Vagina (tissue), 2 donors: Measurements from ENCODE around the gene SLX4. TPM values are rescaled to one million over a fixed set of nuclear protein-coding genes. Genes with fewer than 3 reads are reported as not detected.

Experiments used
- DNase-seq, 2 donors: peaks; one replicate each; pipeline ENCODE4 v3.0.0-alpha.2; 2017; ENCODE audit errors: extremely low spot score in 2 of 2
- H3K27ac ChIP-seq: fragments of 200-600 bp; sonication (generic); one replicate; pipeline ENCODE4 v1.5.1; 2019
- H3K27me3 ChIP-seq: fragments of 200-600 bp; sonication (generic); one replicate; pipeline ENCODE4 v1.5.1; 2019
- H3K36me3 ChIP-seq, 2 donors: fragments of 200-600 bp; sonication (generic); one replicate each; pipeline ENCODE4 v1.5.1; 2017 to 2019
- H3K4me1 ChIP-seq: fragments of 200-600 bp; sonication (generic); one replicate; pipeline ENCODE4 v1.5.1; 2019
- H3K4me3 ChIP-seq, 2 donors: fragments of 200-600 bp; sonication (generic); 1 replicate in 1 of 2; 2 replicates in 1 of 2; pipeline ENCODE4 v1.5.1; 2016 to 2019
- H3K9me3 ChIP-seq: fragments of 200-600 bp; sonication (generic); one replicate; pipeline ENCODE4 v1.5.1; 2019
- POLR2A ChIP-seq, 2 donors: fragments of 450-650 bp; IDR thresholded peaks; one replicate each; pipeline ENCODE4 v1.6.1; 2017; ENCODE audit warnings: antibody characterized with exemption in 2 of 2, mild to moderate bottlenecking in 2 of 2, moderate library complexity in 2 of 2
- POLR2AphosphoS5 ChIP-seq, 2 donors: sonication (generic); formaldehyde crosslinking; IDR thresholded peaks; one replicate each; pipeline ENCODE4 v1.9.0; 2017; ENCODE audit warnings: antibody characterized with exemption in 2 of 2, mild to moderate bottlenecking in 2 of 2, low read depth in 1 of 2; ENCODE audit not compliant: insufficient read depth in 1 of 2
- intact Hi-C: fragments of 100-400 bp; cut with DNase I; formaldehyde crosslinking; loops from one replicate; pipeline ENCODE4 v1.15.1; 2023
- total RNA-seq: library from RNA; depleted of rRNA; stranded (reverse); fragments of >200 nt; gene quantifications from one replicate; pipeline ENCODE4 v1.2.3, GENCODE V29; 2016
- TF ChIP-seq, protein P1 (sequence below), 3 experiments: fragments of 450-650 bp in 2 of 3; fragments of 200-600 bp in 1 of 3; sonication (generic) in 1 of 3; IDR thresholded peaks; one replicate each; pipeline ENCODE4 v1.5.1; 2017 to 2019; ENCODE audit warnings: antibody characterized with exemption in 3 of 3, mild to moderate bottlenecking in 2 of 3, moderate library complexity in 2 of 3

Gene SLX4
- total RNA-seq, 1 donor from 2014 or later = 3.9 TPM

DNA sequence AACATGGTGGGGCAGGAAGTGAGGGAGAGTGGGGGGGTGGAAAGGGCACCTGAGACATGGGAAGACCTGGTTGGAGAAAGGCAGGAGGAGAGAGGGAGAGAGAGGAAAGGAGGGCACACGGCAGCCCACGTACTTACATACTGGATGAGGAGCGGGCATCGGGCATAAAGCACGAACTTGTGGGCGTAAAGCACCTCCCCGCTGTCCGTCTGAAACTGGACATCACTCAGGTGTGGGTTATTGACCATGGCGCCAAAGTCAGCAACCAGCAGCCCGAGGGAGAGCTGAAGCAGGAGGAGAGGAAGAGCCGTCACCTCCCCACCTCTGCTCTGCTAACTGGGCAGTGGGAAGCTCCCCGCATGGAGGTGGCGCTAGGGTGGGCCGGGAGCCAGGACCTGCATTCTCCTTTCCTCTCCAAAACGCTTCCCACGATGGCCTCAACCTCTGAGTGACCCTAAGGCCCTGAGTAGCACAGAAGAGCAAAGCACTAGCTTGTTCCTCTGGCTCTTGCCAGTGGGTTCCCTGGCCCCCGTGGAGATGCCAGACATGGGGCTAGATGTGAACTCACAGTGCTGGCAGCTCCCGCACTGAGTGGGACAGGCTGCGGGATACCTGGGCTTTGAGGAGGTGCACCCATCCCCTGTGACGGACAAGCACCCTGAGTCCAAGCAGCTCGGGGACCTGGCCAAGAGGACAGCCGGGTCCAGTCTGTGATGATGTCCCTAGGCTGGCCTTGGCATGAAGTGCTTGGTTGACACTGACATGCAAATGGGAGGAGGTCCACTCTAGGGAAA is 16.9 kb downstream of the SLX4 start:
- no peak for TF ChIP-seq POLR2AphosphoS5 (IDR thresholded peaks at IDR 0.05; ENCODE audit: insufficient read depth in 1 of 2, low read depth in 1 of 2)
- no peak for TF ChIP-seq POLR2A (IDR thresholded peaks at IDR 0.05)
- TF ChIP-seq, protein P1, sequence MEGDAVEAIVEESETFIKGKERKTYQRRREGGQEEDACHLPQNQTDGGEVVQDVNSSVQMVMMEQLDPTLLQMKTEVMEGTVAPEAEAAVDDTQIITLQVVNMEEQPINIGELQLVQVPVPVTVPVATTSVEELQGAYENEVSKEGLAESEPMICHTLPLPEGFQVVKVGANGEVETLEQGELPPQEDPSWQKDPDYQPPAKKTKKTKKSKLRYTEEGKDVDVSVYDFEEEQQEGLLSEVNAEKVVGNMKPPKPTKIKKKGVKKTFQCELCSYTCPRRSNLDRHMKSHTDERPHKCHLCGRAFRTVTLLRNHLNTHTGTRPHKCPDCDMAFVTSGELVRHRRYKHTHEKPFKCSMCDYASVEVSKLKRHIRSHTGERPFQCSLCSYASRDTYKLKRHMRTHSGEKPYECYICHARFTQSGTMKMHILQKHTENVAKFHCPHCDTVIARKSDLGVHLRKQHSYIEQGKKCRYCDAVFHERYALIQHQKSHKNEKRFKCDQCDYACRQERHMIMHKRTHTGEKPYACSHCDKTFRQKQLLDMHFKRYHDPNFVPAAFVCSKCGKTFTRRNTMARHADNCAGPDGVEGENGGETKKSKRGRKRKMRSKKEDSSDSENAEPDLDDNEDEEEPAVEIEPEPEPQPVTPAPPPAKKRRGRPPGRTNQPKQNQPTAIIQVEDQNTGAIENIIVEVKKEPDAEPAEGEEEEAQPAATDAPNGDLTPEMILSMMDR (IDR thresholded peaks at IDR 0.05) = no peak
- no peaks in the 10 kb centered on the region for H3K4me1 ChIP-seq
- no peak overlapping the region for H3K27ac ChIP-seq
- H3K4me3 ChIP-seq = no peak overlapping the region
- H3K36me3 ChIP-seq = peaks cover 0 to 7% of the 10 kb centered on the region in 2 donors
- H3K27me3 ChIP-seq = no peaks in the 10 kb centered on the region
- no peak for DNase-seq
- intact Hi-C loops = no loop called here
- no peaks in the 10 kb centered on the region for H3K9me3 ChIP-seq

GRCh38 chr16:3592559-3592958 is 18.8 kb downstream of the SLX4 start:
- TF ChIP-seq POLR2AphosphoS5 (IDR thresholded peaks at IDR 0.05; ENCODE audit: insufficient read depth in 1 of 2, low read depth in 1 of 2) (no peak), POLR2A (IDR thresholded peaks at IDR 0.05) (no peak)
- TF ChIP-seq, protein P1 (IDR thresholded peaks at IDR 0.05) = no peak
- peaks cover 0 to 7% of the 10 kb centered on the region in 2 donors for H3K36me3 ChIP-seq

DNA sequence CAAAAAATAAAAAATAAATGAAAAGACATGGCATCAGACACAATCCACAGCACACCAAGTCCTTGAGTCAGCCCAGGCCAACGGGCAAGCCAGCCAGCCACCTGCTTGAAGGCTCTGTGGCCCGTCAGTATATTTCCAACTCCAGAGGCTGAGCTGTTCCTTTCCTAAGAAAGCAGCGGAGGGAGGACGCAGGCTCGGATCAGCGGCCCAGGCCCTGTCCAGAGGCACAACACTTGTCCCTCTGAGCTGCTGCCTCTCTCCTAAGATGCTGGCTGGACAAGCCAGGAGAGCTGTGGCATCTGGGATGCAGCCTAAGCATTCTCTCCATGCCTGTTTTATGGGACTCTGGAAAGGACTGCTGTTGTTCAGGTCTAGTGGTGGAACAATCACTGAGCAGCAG is 19.4 kb downstream of the SLX4 start:
- Histone ChIP-seq H3K36me3 (peaks cover 0 to 7% of the 10 kb centered on the region in 2 donors), H3K9me3 (no peaks in the 10 kb centered on the region), H3K27ac (no peak overlapping the region), H3K27me3 (no peaks in the 10 kb centered on the region), H3K4me1 (no peaks in the 10 kb centered on the region), H3K4me3 (no peak overlapping the region)
- intact Hi-C loops = no loop called here
- no peak for DNase-seq
- TF ChIP-seq POLR2A (IDR thresholded peaks at IDR 0.05) = no peak
- TF ChIP-seq POLR2AphosphoS5 (IDR thresholded peaks at IDR 0.05; ENCODE audit: insufficient read depth in 1 of 2, low read depth in 1 of 2) = no peak
- TF ChIP-seq, protein P1 (IDR thresholded peaks at IDR 0.05) = no peak

More at GRCh38 chr16:3592559-3592958, 18.8 kb downstream of the SLX4 start:
- no peak overlapping the region for H3K4me3 ChIP-seq
- H3K4me1 ChIP-seq = no peaks in the 10 kb centered on the region
- H3K27ac ChIP-seq = no peak overlapping the region
- no peak for DNase-seq
- intact Hi-C loops = no loop called here
- no peaks in the 10 kb centered on the region for H3K27me3 ChIP-seq
- no peaks in the 10 kb centered on the region for H3K9me3 ChIP-seq

GRCh38 chr16:3591436-3591803 is 20.0 kb downstream of the SLX4 start:
- DNase-seq = no peak
- H3K4me3 ChIP-seq = no peak overlapping the region
- intact Hi-C loops = no loop called here

More at GRCh38 chr16:3591436-3591803, 20.0 kb downstream of the SLX4 start:
- Histone ChIP-seq H3K4me1 (no peaks in the 10 kb centered on the region), H3K36me3 (peaks cover 0 to 7% of the 10 kb centered on the region in 2 donors), H3K9me3 (no peaks in the 10 kb centered on the region), H3K27ac (no peak overlapping the region), H3K27me3 (no peaks in the 10 kb centered on the region)
- TF ChIP-seq POLR2A (IDR thresholded peaks at IDR 0.05) (no peak), POLR2AphosphoS5 (IDR thresholded peaks at IDR 0.05; ENCODE audit: insufficient read depth in 1 of 2, low read depth in 1 of 2) (no peak)
- TF ChIP-seq, protein P1 (IDR thresholded peaks at IDR 0.05) = no peak
